Adipocyte (in vitro differentiated cells): ENCODE measurements around the gene MEPCE.
A peak's percentile ranks its signal among the peaks of the same experiment; 100 is the strongest.

ENCODE experiments used
- DNase-seq: peaks from one replicate; pipeline ENCODE4 v3.0.0-alpha.2; 2015; ENCODE audit warnings: low read depth
- H3K27me3 ChIP-seq: replicated peaks from 2 replicates; pipeline ENCODE4 v1.7.0; 2013; ENCODE audit warnings: mild to moderate bottlenecking, low read length, moderate library complexity; ENCODE audit not compliant: control insufficient read depth, insufficient read depth
- H3K36me3 ChIP-seq: 2 replicates; pipeline ENCODE4 v1.7.0; 2013; ENCODE audit warnings: low read length, mild to moderate bottlenecking, moderate library complexity; ENCODE audit not compliant: control insufficient read depth, insufficient read depth, severe bottlenecking
- H3K4me1 ChIP-seq: 2 replicates; pipeline ENCODE4 v1.7.0; 2013; ENCODE audit warnings: mild to moderate bottlenecking, low read length, moderate library complexity; ENCODE audit not compliant: control insufficient read depth, insufficient read depth
- H3K4me3 ChIP-seq: 2 replicates; pipeline ENCODE4 v1.7.0; 2013; ENCODE audit warnings: mild to moderate bottlenecking, low read length, moderate library complexity
- H3K9ac ChIP-seq: 2 replicates; pipeline ENCODE4 v1.7.0; 2013; ENCODE audit warnings: mild to moderate bottlenecking, low read length, moderate library complexity
- H3K9me3 ChIP-seq: 2 replicates; pipeline ENCODE4 v1.7.0; 2013; ENCODE audit warnings: mild to moderate bottlenecking, low read length, moderate library complexity; ENCODE audit not compliant: control insufficient read depth

Gene MEPCE

DNA sequence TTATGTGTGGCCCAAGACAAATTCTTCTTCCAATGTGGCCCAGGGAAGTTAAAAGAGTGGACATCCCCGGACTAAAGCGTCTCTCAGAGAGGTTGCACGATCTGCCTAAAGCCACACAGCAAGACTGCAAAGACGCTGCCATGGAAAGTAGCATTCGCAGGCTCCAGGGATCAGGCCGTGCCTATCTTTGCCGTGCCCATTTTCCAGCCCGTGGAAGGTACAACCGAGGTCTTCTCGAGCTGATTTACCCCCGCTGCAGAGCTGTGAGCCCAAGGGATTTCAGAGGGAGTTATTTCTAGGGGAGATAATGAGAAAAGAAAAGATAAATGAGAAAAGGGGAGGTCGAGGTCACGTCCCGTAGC is 53.1 kb downstream of the MEPCE start:
- H3K4me3 ChIP-seq = peak overlapping the region; percentile 81
- peaks cover 5% of the 10 kb centered on the region for H3K4me1 ChIP-seq
- H3K27me3 ChIP-seq = no peaks in the 10 kb centered on the region
- H3K9ac ChIP-seq = peak overlapping the region; percentile 77
- DNase-seq = no peak
- H3K36me3 ChIP-seq = no peaks in the 10 kb centered on the region
- H3K9me3 ChIP-seq = no peaks in the 10 kb centered on the region

DNA sequence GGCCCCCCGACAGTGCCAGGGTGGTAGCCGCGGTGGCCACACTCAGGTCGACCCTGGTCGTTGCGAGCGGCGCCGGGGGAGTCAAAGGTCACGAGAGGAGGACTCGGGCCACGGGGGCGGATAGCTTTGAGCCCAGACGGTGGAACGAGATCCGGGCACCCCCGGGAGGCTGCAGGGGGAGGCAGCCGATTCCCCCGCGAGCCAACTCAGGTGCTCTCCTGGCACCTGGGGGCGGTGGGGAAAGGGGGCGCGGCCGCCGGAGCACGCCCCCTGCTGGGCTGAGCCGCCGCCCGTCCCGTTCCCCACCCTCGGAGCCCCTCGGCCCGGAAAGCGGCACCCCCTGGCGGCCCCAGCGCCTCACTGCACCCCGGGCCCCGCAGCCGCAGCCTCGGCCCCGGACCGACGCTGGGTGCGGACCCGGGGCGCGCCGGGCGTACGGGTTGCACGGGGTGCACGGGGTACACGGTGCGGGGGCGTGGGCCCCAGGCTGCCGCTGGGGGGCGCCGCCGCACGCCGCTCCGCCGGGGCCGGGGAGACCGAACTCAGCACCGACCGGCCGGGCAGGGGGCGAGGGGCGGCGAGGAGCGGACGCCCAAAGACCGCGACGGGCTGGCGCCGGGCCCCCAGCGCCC is 53.6 kb downstream of the MEPCE start:
- Histone ChIP-seq H3K27me3 (no peaks in the 10 kb centered on the region), H3K4me1 (peaks cover 5% of the 10 kb centered on the region), H3K36me3 (no peaks in the 10 kb centered on the region), H3K4me3 (peak overlapping the region; percentile 81), H3K9me3 (no peaks in the 10 kb centered on the region), H3K9ac (peak overlapping the region; percentile 77)
- DNase-seq = peak; percentile 84
